ENCODE results near the gene CD2BP2. TPM values are rescaled to one million over a fixed set of nuclear protein-coding genes. Genes with fewer than 3 reads are reported as not detected.

The CD2BP2 gene
- total RNA-seq, 4 donors from 2014 or later = 33.6 to 43.2 (median 38.5) TPM

DNA sequence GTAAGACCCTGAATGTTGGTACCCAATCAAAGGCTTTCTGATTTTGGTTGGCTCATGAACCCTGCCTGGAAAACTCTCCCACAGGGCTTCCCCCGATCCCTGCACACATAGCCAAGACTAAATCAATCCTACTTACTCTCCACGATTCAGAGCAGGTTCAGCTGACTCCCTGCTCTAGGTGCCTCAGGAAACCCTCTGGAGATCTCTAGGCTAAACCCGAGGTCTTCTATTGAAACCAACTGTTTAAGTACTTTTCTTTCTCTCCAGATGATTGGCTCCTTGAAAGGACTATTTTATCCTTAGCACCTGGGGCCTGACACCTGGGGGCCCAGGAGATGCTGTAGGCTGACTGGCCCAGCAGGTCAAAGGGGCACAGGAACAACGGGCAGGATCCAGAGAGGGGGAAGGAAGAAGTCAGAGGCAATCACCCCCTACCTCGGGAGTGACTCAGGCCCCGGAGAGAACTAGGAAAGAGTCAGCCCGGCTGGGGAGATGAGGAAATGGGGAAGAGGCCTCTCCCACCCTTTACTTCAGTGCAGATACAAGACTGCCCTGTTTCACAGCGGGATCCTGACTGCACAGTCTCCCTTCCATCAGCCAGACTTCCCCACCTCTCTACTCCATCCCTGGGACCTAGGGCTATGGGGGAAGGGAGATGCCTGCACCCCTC, 13.1 kb upstream of the CD2BP2 start:
- 2 to 7% methylated on average over 8 of the region's 8 CpGs for WGBS, 2 donors
- intact Hi-C loops (cut with DNase I; ENCODE audit: low total_unique reads) = no loop called here
- DNase-seq (ENCODE audit: low spot score in 2 of 2) = no peak
- H3K4me3 ChIP-seq (ENCODE audit: low read depth, poor library complexity, severe bottlenecking) = no peak overlapping the region
- TF ChIP-seq POLR2A (IDR thresholded peaks at IDR 0.05) = no peak
- no peak for TF ChIP-seq CTCF (IDR thresholded peaks at IDR 0.05)

DNA sequence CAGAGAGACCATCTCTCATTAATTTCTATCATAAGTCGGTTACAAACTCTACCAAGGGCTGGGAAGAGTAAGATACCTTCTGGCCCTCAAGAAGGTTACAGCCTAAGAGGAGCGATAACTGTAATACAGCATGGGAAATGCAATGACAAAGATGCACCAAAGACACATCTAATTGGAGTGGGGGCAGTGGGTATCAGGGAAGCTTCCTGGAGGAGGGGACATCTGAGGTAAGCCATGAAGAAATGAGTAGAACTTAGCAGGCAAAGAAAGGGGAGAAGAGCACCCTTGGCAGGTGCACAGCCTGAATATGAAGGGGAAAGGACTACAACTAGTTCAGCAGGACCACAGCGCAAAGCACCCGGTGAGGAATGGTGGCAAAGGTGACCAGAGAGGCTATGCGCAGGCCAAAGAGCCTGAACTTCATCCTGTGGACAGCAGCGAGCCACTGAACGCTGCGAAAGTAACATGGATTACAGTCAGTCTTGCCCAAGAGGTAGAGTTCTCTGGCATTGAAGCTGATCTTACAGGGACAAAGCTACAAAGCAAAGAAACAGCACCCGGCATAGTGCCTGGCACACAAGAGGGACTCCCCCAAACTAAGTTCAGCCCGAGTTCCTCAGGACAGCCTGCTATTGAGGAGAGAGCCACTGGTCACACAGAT, 12.4 kb upstream of the CD2BP2 start:
- DNase-seq (ENCODE audit: low spot score in 2 of 2) = no peak
- intact Hi-C loops (cut with DNase I; ENCODE audit: low total_unique reads) = no loop called here
- WGBS, 2 donors = 71% methylated on average over 10 of the region's 10 CpGs
- no peak for TF ChIP-seq POLR2A (IDR thresholded peaks at IDR 0.05)
- no peak for TF ChIP-seq CTCF (IDR thresholded peaks at IDR 0.05)
- H3K4me3 ChIP-seq (ENCODE audit: low read depth, poor library complexity, severe bottlenecking) = no peak overlapping the region

- DNase-seq (ENCODE audit: low spot score in 2 of 2) = no peak
- 78 to 84% methylated on average over 4 of the region's 4 CpGs for WGBS, 2 donors
- no peak overlapping the region for H3K4me3 ChIP-seq (ENCODE audit: low read depth, poor library complexity, severe bottlenecking)
- intact Hi-C loops (cut with DNase I; ENCODE audit: low total_unique reads) = no loop called here
- TF ChIP-seq POLR2A (IDR thresholded peaks at IDR 0.05) = no peak
- TF ChIP-seq CTCF (IDR thresholded peaks at IDR 0.05) = no peak
Observed at GRCh38 chr16:30366511-30366910, 11.4 kb upstream of the CD2BP2 start.

GRCh38 chr16:30365200-30365599, 10.1 kb upstream of the CD2BP2 start:
- H3K4me3 ChIP-seq (ENCODE audit: low read depth, poor library complexity, severe bottlenecking) = no peak overlapping the region
- intact Hi-C loops (cut with DNase I; ENCODE audit: low total_unique reads) = no loop called here
- WGBS, 2 donors = 84 to 92% methylated on average over 10 of the region's 10 CpGs
- no peak for DNase-seq (ENCODE audit: low spot score in 2 of 2)
- TF ChIP-seq CTCF (IDR thresholded peaks at IDR 0.05) (no peak), POLR2A (IDR thresholded peaks at IDR 0.05) (no peak)

DNA sequence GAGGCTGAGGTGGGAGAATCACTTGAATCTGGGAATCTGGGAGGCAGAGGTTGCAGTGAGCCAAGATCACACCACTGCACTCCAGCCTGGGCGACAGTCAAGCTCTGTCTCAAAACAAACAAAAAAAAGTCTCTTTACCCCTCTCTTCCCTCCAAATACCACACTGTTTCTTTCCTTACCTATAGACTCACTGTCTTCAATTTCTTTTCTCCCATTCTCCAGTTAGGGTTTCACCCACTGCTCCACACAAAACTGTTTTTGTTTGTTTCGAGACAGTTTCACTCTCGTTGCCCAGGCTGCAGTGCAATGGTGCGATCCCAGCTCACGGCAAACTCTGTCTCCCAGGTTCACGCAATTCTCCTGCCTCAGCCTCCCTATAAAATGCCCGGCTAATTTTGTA, 6.1 kb upstream of the CD2BP2 start:
- intact Hi-C loops (cut with DNase I; ENCODE audit: low total_unique reads) = no loop called here
- H3K4me3 ChIP-seq (ENCODE audit: low read depth, poor library complexity, severe bottlenecking) = no peak overlapping the region
- no peak for DNase-seq (ENCODE audit: low spot score in 2 of 2)
- TF ChIP-seq POLR2A (IDR thresholded peaks at IDR 0.05) (no peak), CTCF (IDR thresholded peaks at IDR 0.05) (no peak)
- WGBS, 2 donors = 94 to 95% methylated on average over 7 of the region's 7 CpGs

DNA sequence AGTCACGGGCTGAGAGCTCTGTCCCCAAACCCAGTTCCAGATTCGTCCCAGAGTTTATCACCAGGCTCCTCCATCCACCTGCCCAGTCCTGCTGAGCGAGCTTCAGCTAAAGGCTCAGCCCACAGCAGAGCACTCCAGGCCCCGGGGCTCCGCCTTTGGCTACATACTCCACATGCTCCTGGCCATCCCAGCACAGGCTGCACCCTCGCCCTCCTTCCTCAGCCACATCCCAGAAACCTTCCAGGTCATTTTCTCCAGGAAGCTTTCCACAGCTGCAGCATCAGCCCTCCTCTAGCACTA, 4.7 kb upstream of the CD2BP2 start:
- H3K4me3 ChIP-seq (ENCODE audit: low read depth, poor library complexity, severe bottlenecking) = no peak overlapping the region
- WGBS, 2 donors = 78 to 79% methylated on average over 6 of the region's 6 CpGs
- intact Hi-C loops (cut with DNase I; ENCODE audit: low total_unique reads) = no loop called here
- TF ChIP-seq CTCF (IDR thresholded peaks at IDR 0.05) = no peak
- no peak for TF ChIP-seq POLR2A (IDR thresholded peaks at IDR 0.05)
- no peak for DNase-seq (ENCODE audit: low spot score in 2 of 2)

Measured in lower leg skin (tissue), 4 donors.